Measurements from ENCODE around the gene FBXO38. TPM values are rescaled to one million over a fixed set of nuclear protein-coding genes. Genes with fewer than 3 reads are reported as not detected.

Gene FBXO38
- total and polyA plus RNA-seq, 4 donors, result 6.0 to 64.4 (median 37.8) TPM

Other genes with a start within 250 kb of the FBXO38 start
- gene SPINK14, start 215.4 kb upstream of the FBXO38 start, total RNA-seq, result not detected
- gene SPINK14, start 215.4 kb upstream of the FBXO38 start, polyA plus RNA-seq, result not detected
- not detected for gene SPINK6, start 180.9 kb upstream of the FBXO38 start, total RNA-seq
- gene SPINK6, start 180.9 kb upstream of the FBXO38 start, polyA plus RNA-seq, result not detected
- gene MARCOL, start 145.4 kb upstream of the FBXO38 start, total RNA-seq, result not detected
- gene MARCOL, start 145.4 kb upstream of the FBXO38 start, polyA plus RNA-seq, result not detected
- gene SPINK13, start 115.2 kb upstream of the FBXO38 start, total RNA-seq, result not detected
- gene SPINK13, start 115.2 kb upstream of the FBXO38 start, polyA plus RNA-seq, result not detected
- gene SPINK7, start 71.5 kb upstream of the FBXO38 start, total RNA-seq, result not detected
- gene SPINK7, start 71.5 kb upstream of the FBXO38 start, polyA plus RNA-seq, result 1 to 10 TPM in 1 of 2 donors, not detected in 1; 1.6 TPM
- under 1 TPM in 1 of 2 donors, not detected in 1; 0.90 TPM for gene SPINK9, start 48.4 kb upstream of the FBXO38 start, total RNA-seq
- gene SPINK9, start 48.4 kb upstream of the FBXO38 start, polyA plus RNA-seq, result not detected

Data from aorta (tissue), 4 donors.